IMR-90 (cell line): ENCODE results near the gene STAG1. TPM values are rescaled to one million over a fixed set of nuclear protein-coding genes. Genes with fewer than 3 reads are reported as not detected.

Experiments
- ATAC-seq: fragments of 200-7000 bp; cut with Tn5 transposase; 2 replicates; pipeline ENCODE4 v1.9.1; 2020; ENCODE audit warnings: low read depth, mild to moderate bottlenecking, moderate library complexity
- BruUV-seq: library from RNA; stranded (reverse); fragments of 400-500 nt; replicated peaks from 2 replicates; lab custom pipeline; 2021; lab: Mats Ljungman, UMichigan
- CTCF ChIA-PET: fragments of 300-600 bp; formaldehyde crosslinking; extraction: SDS; loops from one replicate; lab custom pipeline; 2021; ENCODE audit warnings: antibody characterized with exemption; lab: Yijun Ruan, JAX
- POLR2A ChIA-PET: fragments of 300-600 bp; sonication (Branson Sonifier 250); formaldehyde crosslinking; loops from one replicate; lab custom pipeline; 2022; ENCODE audit warnings: antibody characterized with exemption; ENCODE audit not compliant: unreplicated experiment; lab: Charles Lee
- DNase-seq: peaks from one replicate; pipeline ENCODE4 v3.0.0; 2013
- H2AFZ ChIP-seq: replicated peaks from 2 replicates; pipeline ENCODE3; 2013; ENCODE audit warnings: low read length, mild to moderate bottlenecking; ENCODE audit not compliant: poor library complexity
- H2AK5ac ChIP-seq: 2 replicates; pipeline ENCODE4 v1.6.1; 2013; ENCODE audit warnings: low read depth, low read length, inconsistent platforms
- H2AK9ac ChIP-seq: replicated peaks from 2 replicates; pipeline ENCODE3; 2013; ENCODE audit warnings: mild to moderate bottlenecking, low read depth, low read length, moderate library complexity; ENCODE audit not compliant: poor library complexity
- H2BK120ac ChIP-seq: 2 replicates; pipeline ENCODE4 v1.6.1; 2013; ENCODE audit warnings: low read depth, low read length, inconsistent platforms
- H2BK15ac ChIP-seq: 3 replicates; pipeline ENCODE4 v1.6.1; 2013; ENCODE audit warnings: low read depth, low read length, inconsistent platforms
- H2BK20ac ChIP-seq: 2 replicates; pipeline ENCODE4 v1.6.1; 2013; ENCODE audit warnings: low read depth, mild to moderate bottlenecking, inconsistent platforms, low read length, moderate library complexity
- H2BK5ac ChIP-seq: 2 replicates; pipeline ENCODE4 v1.6.1; 2013; ENCODE audit warnings: mild to moderate bottlenecking, low read depth, low read length, inconsistent platforms; ENCODE audit not compliant: poor library complexity, severe bottlenecking
- H3K14ac ChIP-seq: replicated peaks from 2 replicates; pipeline ENCODE4 v1.6.1; 2013; ENCODE audit warnings: low read depth, low read length, inconsistent platforms
- H3K18ac ChIP-seq: 2 replicates; pipeline ENCODE4 v1.6.1; 2013; ENCODE audit warnings: low read depth, low read length, control low read depth
- H3K23ac ChIP-seq: 2 replicates; pipeline ENCODE4 v1.6.1; 2013; ENCODE audit warnings: low read depth, low read length, inconsistent platforms
- H3K27ac ChIP-seq: 2 replicates; pipeline ENCODE4 v1.5.1; 2013; ENCODE audit warnings: mild to moderate bottlenecking, control low read depth, low read length; ENCODE audit not compliant: insufficient read depth
- H3K27me3 ChIP-seq: 2 replicates; pipeline ENCODE4 v1.6.1; 2013; ENCODE audit warnings: low read length; ENCODE audit not compliant: control insufficient read depth, insufficient read depth
- H3K36me3 ChIP-seq: 2 replicates; pipeline ENCODE4 v1.6.1; 2013; ENCODE audit warnings: low read length, mixed read lengths; ENCODE audit not compliant: control insufficient read depth, insufficient read depth
- H3K4ac ChIP-seq: 2 replicates; pipeline ENCODE4 v1.6.1; 2013; ENCODE audit warnings: low read depth, low read length, inconsistent platforms
- H3K4me1 ChIP-seq: 2 replicates; pipeline ENCODE4 v1.6.1; 2013; ENCODE audit warnings: low read length, mixed read lengths; ENCODE audit not compliant: control insufficient read depth, insufficient read depth
- H3K4me2 ChIP-seq: 2 replicates; pipeline ENCODE4 v1.6.1; 2013; ENCODE audit warnings: low read depth, mild to moderate bottlenecking, control low read depth, low read length, moderate library complexity
- H3K4me3 ChIP-seq: 2 replicates; pipeline ENCODE4 v1.5.1; 2013; ENCODE audit warnings: low read depth, mild to moderate bottlenecking, control low read depth, low read length, moderate library complexity; ENCODE audit not compliant: insufficient read depth
- H3K56ac ChIP-seq: 2 replicates; pipeline ENCODE4 v1.6.1; 2013; ENCODE audit warnings: low read length, inconsistent platforms; ENCODE audit not compliant: insufficient read depth; ENCODE audit errors: extremely low read depth
- H3K79me1 ChIP-seq, 2 experiments: 2 replicates each; pipeline ENCODE4 v1.6.1; 2013; ENCODE audit warnings: low read length in 2 of 2, inconsistent platforms in 1 of 2, low read depth in 1 of 2
- H3K9ac ChIP-seq: 2 replicates; pipeline ENCODE4 v1.6.1; 2013; ENCODE audit warnings: low read depth, low read length, control low read depth
- H3K9me1 ChIP-seq: 2 replicates; pipeline ENCODE4 v1.6.1; 2013; ENCODE audit warnings: low read length, inconsistent platforms; ENCODE audit not compliant: insufficient read depth
- H3K9me3 ChIP-seq: 2 replicates; pipeline ENCODE4 v1.6.1; 2013; ENCODE audit warnings: low read length; ENCODE audit not compliant: control insufficient read depth, insufficient read depth
- H4K20me1 ChIP-seq: 2 replicates; pipeline ENCODE4 v1.6.1; 2013; ENCODE audit warnings: low read length, inconsistent platforms; ENCODE audit not compliant: insufficient read depth
- H4K5ac ChIP-seq: 2 replicates; pipeline ENCODE4 v1.6.1; 2013; ENCODE audit warnings: mild to moderate bottlenecking, low read depth, low read length, control low read depth
- H4K8ac ChIP-seq, 2 experiments: 2 replicates each; pipeline ENCODE4 v1.6.1; 2013; ENCODE audit warnings: low read depth in 2 of 2, low read length in 2 of 2, control low read depth in 1 of 2, inconsistent platforms in 1 of 2
- H4K91ac ChIP-seq: 2 replicates; pipeline ENCODE4 v1.6.1; 2013; ENCODE audit warnings: low read depth, low read length, inconsistent platforms; ENCODE audit not compliant: insufficient read depth
- BHLHE40 ChIP-seq: fragments of 150-350 bp; IDR thresholded peaks from 2 replicates; pipeline ENCODE4 v1.6.1; 2016; ENCODE audit warnings: mild to moderate bottlenecking, low read depth, low read length
- CEBPB ChIP-seq: IDR thresholded peaks from 2 replicates; pipeline ENCODE4 v1.6.1; 2012; ENCODE audit warnings: low read depth, low read length, improper control_type of control experiment
- CHD1 ChIP-seq: IDR thresholded peaks from 2 replicates; pipeline ENCODE4 v1.6.1; 2012; ENCODE audit warnings: low read depth, low read length, improper control_type of control experiment
- FOS ChIP-seq: fragments of 150-350 bp; IDR thresholded peaks from 2 replicates; pipeline ENCODE4 v1.6.1; 2016; ENCODE audit warnings: low read depth, low read length
- MAFK ChIP-seq: IDR thresholded peaks from 2 replicates; pipeline ENCODE4 v1.6.1; 2012; ENCODE audit warnings: low read depth, low read length, improper control_type of control experiment
- MAZ ChIP-seq: IDR thresholded peaks from 2 replicates; pipeline ENCODE4 v1.6.1; 2012; ENCODE audit warnings: low read depth, mild to moderate bottlenecking, low read length, improper control_type of control experiment, moderate library complexity, borderline replicate concordance
- MXI1 ChIP-seq: IDR thresholded peaks from 2 replicates; pipeline ENCODE4 v1.6.1; 2012; ENCODE audit warnings: low read depth, mild to moderate bottlenecking, low read length, moderate library complexity, borderline replicate concordance
- NFE2L2 ChIP-seq: fragments of 150-350 bp; IDR thresholded peaks from 2 replicates; pipeline ENCODE4 v1.6.1; 2016; ENCODE audit warnings: low read depth, mild to moderate bottlenecking, low read length
- POLR2A ChIP-seq: IDR thresholded peaks from 2 replicates; pipeline ENCODE4 v1.6.1; 2012; ENCODE audit warnings: mild to moderate bottlenecking, low read depth, low read length
- RAD21 ChIP-seq: IDR thresholded peaks from 2 replicates; pipeline ENCODE4 v1.6.1; 2012; ENCODE audit warnings: low read length, improper control_type of control experiment
- RCOR1 ChIP-seq: IDR thresholded peaks from 2 replicates; pipeline ENCODE4 v1.6.1; 2012; ENCODE audit warnings: mild to moderate bottlenecking, low read length, improper control_type of control experiment; ENCODE audit not compliant: insufficient replicate concordance
- RFX5 ChIP-seq: IDR thresholded peaks from 2 replicates; pipeline ENCODE4 v1.8.0; 2012; ENCODE audit warnings: low read depth, mild to moderate bottlenecking, low read length, moderate library complexity
- SMC3 ChIP-seq: fragments of 150-350 bp; IDR thresholded peaks from 2 replicates; pipeline ENCODE4 v1.6.1; 2016; ENCODE audit warnings: low read depth, mild to moderate bottlenecking, antibody characterized with exemption, low read length, moderate library complexity
- USF2 ChIP-seq: fragments of 150-350 bp; IDR thresholded peaks from 2 replicates; pipeline ENCODE4 v1.6.1; 2017; ENCODE audit warnings: mild to moderate bottlenecking, antibody characterized with exemption, low read length, low read depth
- dilution Hi-C: fragments of 300-500 bp; cut with HindIII; formaldehyde crosslinking; loops from one replicate; pipeline ENCODE4 v1.14.3; 2018; ENCODE audit warnings: low sequenced_read_pairs; ENCODE audit not compliant: unreplicated experiment
- in situ Hi-C: fragments of 300-500 bp; cut with MboI; formaldehyde crosslinking; loops from 3 replicates; pipeline ENCODE4 v1.14.3; 2019; ENCODE audit warnings: low sequenced_read_pairs, inconsistent platforms, mixed read lengths
- intact Hi-C: fragments of 100-400 bp; cut with micrococcal nuclease; formaldehyde crosslinking; loops from 2 replicates; pipeline ENCODE4 v1.10.0; 2022
- polyA plus RNA-seq, 3 experiments: library from polyadenylated mRNA; depleted of rRNA; stranded (reverse); fragments of >200 nt; gene quantifications; 2 replicates each; pipeline ENCODE4 v1.2.3, GENCODE V29; 2012; ENCODE audit warnings: low replicate concordance in 1 of 3
- total RNA-seq: library from RNA; depleted of rRNA; stranded (reverse); fragments of >200 nt; gene quantifications from 2 replicates; pipeline ENCODE4 v1.2.3, GENCODE V29; 2012
- TF ChIP-seq, protein P1 (sequence below): conservative IDR thresholded peaks from 2 replicates; pipeline ENCODE4 v1.5.1; 2012; ENCODE audit warnings: mild to moderate bottlenecking, low read depth, low read length, improper control_type of control experiment

Gene STAG1
- total and polyA plus RNA-seq, 2 of the 4 experiments (the other 2 are of a cell fraction): 9.6 to 32.3 TPM

DNA sequence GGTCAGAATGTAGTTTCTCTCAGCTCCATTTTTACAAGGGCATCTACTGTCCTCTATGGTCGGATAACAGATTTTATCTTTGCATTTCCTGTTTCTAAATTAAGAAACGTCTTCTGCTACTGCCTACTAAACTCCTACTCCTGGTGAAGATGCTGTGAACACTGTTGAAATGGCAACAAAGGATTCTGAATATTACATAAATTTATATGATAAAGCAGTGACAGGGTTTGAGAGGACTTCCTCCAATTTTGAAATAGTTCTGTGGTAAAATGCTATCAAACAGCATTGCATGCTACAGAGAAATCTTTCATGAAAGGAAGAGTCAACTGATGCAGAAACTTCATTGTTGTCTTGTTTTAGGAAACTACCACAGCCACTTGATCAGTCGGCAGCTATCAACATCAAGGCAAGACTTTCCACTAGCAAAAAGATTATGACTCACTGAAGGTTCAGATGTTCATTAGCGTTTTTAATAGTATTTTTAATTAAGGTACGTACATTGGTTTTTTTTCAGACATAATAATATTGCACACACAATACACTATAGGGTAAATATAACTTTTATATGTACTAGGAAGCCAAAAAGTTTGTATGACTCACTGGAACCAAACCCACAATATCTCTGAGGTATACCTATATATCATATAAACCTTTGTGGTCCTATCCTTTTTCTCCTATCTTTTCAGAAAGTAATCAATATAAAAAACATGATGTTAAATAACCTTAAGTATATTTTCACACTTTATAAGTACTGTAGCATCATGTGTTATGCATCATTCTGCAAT lies 156.1 kb downstream of the STAG1 start (continued):
- TF ChIP-seq NFE2L2: no peak

- H4K20me1 ChIP-seq: no peaks in the 10 kb centered on the region
- no peak overlapping the region for H3K18ac ChIP-seq
- H3K4me2 ChIP-seq: no peak overlapping the region
- no peak overlapping the region for H4K5ac ChIP-seq
- no peak overlapping the region for H2BK20ac ChIP-seq
- no peak overlapping the region for H4K91ac ChIP-seq
- H3K9me3 ChIP-seq: no peaks in the 10 kb centered on the region
- ChIA-PET CTCF (interaction anchor here (0.6 kb wide), 1 partner anchor 311 kb away, joined by 3 read pairs; no protein-coding TSS in a partner anchor), POLR2A (interaction anchor here (0.5 to 0.8 kb wide), 2 partner anchors 10 to 143 kb away, joined by 3 to 6 read pairs; no protein-coding TSS in a partner anchor)
- H2AK9ac ChIP-seq: no peak overlapping the region
- no peak overlapping the region for H2AK5ac ChIP-seq
- no peak overlapping the region for H3K27ac ChIP-seq
- H3K79me1 ChIP-seq: peaks cover 10 to 39% of the 10 kb centered on the region in 2 experiments
- ATAC-seq (no peak), DNase-seq (peak; percentile 4)
- H2BK5ac ChIP-seq: peak overlapping the region; percentile 23
- BruUV-seq: TSS peak; percentile 13
- dilution Hi-C loops (no loop called here), intact Hi-C loops (no loop called here), in situ Hi-C loops (no loop called here)
- peak overlapping the region; percentile 55; the same call in 1 of the 2 replicates for H3K23ac ChIP-seq
- H3K27me3 ChIP-seq: no peaks in the 10 kb centered on the region
- peaks cover 5% of the 10 kb centered on the region for H3K9me1 ChIP-seq
- no peak overlapping the region for H3K56ac ChIP-seq
- no peak overlapping the region for H3K14ac ChIP-seq
- no peak overlapping the region for H2BK120ac ChIP-seq
- H3K4me3 ChIP-seq: no peak overlapping the region
- H3K36me3 ChIP-seq: peaks cover 2% of the 10 kb centered on the region; the same call in 1 of the 2 replicates
- no peak overlapping the region for H2BK15ac ChIP-seq
- peaks cover 6% of the 10 kb centered on the region for H3K4me1 ChIP-seq
- no peak overlapping the region for H2AFZ ChIP-seq
- no peak overlapping the region for H3K4ac ChIP-seq
- H4K8ac ChIP-seq: no peak overlapping the region
- H3K9ac ChIP-seq: no peak overlapping the region
- TF ChIP-seq RFX5: no peak
- TF ChIP-seq SMC3: no peak
- no peak for TF ChIP-seq USF2
- TF ChIP-seq POLR2A: no peak
- TF ChIP-seq MXI1: no peak
- no peak for TF ChIP-seq RCOR1
- no peak for TF ChIP-seq FOS
- TF ChIP-seq CHD1: no peak
- TF ChIP-seq, protein P1, sequence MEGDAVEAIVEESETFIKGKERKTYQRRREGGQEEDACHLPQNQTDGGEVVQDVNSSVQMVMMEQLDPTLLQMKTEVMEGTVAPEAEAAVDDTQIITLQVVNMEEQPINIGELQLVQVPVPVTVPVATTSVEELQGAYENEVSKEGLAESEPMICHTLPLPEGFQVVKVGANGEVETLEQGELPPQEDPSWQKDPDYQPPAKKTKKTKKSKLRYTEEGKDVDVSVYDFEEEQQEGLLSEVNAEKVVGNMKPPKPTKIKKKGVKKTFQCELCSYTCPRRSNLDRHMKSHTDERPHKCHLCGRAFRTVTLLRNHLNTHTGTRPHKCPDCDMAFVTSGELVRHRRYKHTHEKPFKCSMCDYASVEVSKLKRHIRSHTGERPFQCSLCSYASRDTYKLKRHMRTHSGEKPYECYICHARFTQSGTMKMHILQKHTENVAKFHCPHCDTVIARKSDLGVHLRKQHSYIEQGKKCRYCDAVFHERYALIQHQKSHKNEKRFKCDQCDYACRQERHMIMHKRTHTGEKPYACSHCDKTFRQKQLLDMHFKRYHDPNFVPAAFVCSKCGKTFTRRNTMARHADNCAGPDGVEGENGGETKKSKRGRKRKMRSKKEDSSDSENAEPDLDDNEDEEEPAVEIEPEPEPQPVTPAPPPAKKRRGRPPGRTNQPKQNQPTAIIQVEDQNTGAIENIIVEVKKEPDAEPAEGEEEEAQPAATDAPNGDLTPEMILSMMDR: no peak
- TF ChIP-seq NFE2L2: no peak
- TF ChIP-seq MAZ: no peak
- TF ChIP-seq BHLHE40: no peak; the same call in 1 of the 2 replicates
- no peak for TF ChIP-seq CEBPB
- no peak for TF ChIP-seq RAD21
- TF ChIP-seq MAFK: no peak
Observed at GRCh38 chr3:136586580-136586979, 165.6 kb downstream of the STAG1 start.
